ENCODE measurements around the gene GZMB.
A peak's percentile ranks its signal among the peaks of the same experiment; 100 is the strongest.
"Not testable (repeated sequence)": the region's sequence is repeated elsewhere in the genome, so short reads cannot be mapped to it uniquely, and the experiment has no call there.

GZMB gene, protein sequence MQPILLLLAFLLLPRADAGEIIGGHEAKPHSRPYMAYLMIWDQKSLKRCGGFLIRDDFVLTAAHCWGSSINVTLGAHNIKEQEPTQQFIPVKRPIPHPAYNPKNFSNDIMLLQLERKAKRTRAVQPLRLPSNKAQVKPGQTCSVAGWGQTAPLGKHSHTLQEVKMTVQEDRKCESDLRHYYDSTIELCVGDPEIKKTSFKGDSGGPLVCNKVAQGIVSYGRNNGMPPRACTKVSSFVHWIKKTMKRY

DNA sequence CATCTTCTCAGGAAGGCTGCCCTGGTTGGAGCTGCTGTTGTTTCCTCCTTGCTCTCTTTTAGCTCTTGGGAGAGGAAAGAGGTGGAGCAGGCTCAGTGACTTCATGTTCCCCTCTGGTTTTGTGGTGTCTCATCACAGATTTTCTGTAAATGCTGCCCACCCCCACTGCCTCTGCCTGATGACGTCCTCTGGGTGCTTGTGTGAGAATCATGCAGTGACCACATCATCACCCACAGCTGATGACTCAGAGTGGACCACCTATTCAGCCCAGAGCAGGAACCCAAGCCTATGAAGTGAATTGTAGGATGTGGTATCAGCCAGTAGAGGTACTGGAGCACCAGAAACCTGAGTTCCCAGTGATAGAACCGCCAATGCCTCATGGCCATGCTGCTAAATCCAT, at the start of gene GZMB:
GZMB (minus strand) TSS at position 33 of the 400 bp plus-strand sequence; CDS start at position 3, 30 bp downstream.
- FAIRE-seq = no peak
- DNase-seq (ENCODE audit: insufficient read length, low spot score) = no peak

DNA sequence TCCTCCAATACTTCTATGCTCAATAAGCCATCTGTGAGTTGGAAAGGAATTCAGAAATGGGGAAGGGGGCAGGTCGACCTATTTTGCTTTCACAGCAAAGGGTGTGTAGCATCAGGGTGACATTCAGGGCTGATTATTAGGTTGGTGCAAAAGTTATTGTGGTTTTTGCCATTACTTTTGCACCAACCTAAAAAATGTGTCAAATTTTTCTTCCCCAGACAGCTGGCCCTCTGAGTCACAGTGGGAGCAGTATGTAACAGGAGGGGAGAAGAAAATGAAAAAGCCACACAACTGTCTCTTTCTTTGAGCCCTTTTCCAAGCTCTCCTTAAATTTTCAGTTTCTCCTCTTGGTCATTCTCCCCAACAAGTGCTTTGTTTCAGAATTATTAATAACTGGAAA, 47.1 kb upstream of the GZMB start:
- no peak for FAIRE-seq
- DNase-seq (ENCODE audit: insufficient read length, low spot score) = no peak

DNA sequence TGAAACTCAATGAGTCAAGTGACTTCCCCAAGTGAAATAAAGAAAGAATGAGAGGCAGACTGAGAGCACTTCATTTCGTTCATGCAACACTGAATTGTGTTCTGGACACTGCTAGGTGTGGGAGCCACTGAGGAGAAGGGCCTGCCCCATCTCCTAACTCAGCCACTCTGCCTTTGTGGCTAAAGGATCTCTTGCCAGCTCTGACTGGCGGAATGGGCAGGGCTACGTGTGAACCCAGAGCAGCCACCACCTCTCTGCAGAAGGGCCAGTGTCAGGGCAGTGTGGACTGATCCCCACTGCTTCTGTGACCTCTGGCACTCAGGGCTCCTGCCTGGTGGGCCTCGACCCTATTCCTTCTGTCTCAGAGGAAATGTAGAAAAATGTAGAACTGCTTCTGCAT, 46.5 kb upstream of the GZMB start:
- no peak for FAIRE-seq
- no peak for DNase-seq (ENCODE audit: insufficient read length, low spot score)

DNA sequence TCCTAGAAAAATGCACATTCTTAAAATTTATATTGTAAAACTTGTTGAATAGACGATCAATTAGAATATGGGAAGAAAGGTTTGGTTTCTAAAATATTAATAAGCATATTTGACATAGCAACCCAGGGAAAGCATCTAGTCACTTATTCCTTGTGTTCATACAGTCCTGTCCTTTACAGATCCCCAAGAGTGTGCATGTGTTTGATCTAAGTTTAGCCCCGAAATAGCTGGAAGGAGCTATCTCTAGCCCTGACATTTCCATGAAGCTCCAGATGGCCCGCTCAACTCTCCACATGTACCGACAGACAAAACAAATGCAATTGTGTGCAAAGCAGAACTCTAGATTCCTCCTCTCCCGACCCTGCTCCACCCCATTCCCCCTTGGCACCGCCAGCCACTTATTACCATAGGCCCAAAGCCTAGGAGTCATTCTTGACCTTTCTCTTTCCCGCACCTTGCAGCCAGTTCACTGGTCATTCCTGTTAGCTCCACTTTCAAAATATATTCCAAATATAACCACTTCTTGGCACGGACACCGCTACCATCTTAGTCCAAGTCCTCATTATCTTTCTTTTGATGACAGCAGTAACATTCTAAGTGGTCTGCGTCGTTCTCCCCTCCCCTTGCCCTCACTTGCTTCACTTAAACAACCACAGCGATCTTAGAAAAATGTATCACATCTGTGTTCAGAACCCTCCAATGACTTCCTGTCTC, 45.4 kb upstream of the GZMB start:
- DNase-seq (ENCODE audit: insufficient read length, low spot score) (no peak), FAIRE-seq (no peak)

DNA sequence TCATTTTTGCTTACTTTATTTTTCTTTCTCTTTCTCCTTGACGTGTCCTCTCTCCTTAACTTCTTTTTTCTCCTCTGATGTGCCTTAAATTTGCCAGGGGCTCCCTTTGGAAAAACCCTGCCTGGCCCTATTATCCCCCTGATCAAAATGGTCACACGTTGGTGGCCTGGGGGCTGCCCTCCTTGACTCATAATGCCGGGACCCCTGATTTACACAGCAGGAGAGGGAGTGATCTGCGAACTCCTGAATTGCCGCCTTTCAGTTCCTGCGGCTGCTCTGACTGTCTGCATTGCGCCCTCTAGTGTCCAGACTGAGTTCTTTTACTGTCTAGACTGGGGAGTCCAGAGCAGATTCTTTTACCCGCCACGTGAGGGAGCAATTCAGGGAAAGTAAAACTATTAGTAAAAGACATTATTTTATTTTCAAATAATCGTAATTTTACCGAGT, 44.8 kb upstream of the GZMB start:
- no peak for FAIRE-seq
- peak; percentile 60 for DNase-seq (ENCODE audit: insufficient read length, low spot score)

DNA sequence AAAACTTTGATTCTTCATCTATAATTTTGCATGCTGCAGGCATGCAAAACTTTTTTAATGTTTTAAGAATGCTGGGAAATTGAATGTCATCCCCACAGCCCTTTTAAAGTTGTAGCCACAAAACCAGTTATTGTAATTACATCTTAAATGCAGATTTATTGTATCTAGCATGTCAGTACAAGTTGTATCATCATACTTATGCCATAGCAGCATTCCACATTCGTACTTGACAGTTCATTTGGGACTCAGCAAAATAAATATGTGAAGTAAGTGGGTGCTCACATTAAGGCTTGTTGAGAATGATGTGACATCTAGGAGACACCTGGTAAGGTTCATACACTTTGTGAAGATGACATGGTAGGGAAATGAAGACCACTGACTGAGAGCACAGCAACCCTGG, 44.0 kb upstream of the GZMB start:
- FAIRE-seq (no peak), DNase-seq (ENCODE audit: insufficient read length, low spot score) (no peak)

DNA sequence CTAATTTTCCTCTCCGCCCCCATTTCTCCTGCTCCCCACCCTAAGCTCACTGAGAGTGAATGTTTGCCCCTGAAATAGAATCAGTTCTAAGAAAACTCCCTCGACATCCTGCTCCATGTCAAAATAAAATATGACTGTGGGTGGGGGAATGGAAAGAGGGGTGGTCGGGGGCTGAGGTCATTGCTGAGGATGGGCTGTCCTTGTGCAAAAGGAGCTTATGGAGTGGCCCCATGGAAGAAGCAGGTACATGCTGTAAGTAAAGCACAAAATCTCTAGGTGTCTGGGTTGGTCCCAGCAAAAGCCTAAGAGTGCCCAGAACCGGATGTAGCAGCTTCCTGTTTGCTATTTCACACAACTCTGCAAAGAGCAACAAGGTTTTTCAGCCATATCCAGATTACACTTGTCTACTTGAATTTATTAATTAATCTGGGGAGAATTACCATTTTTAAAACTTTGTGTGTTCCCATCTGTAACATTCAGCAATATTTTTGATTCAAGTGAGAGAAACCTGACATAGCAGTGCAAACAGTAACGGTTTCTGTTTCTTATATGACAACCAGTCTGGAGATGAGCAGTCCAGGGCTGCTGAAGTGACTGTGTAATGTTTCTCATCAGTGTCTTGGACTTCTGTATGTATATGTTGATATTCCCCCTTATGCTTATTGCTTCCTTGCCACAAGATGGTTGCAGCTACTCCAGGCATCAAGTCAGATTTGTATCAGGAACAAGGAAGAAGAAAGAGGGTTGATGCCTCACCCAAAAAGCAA, 40.4 kb upstream of the GZMB start:
- no peak for DNase-seq (ENCODE audit: insufficient read length, low spot score)
- no peak for FAIRE-seq

DNA sequence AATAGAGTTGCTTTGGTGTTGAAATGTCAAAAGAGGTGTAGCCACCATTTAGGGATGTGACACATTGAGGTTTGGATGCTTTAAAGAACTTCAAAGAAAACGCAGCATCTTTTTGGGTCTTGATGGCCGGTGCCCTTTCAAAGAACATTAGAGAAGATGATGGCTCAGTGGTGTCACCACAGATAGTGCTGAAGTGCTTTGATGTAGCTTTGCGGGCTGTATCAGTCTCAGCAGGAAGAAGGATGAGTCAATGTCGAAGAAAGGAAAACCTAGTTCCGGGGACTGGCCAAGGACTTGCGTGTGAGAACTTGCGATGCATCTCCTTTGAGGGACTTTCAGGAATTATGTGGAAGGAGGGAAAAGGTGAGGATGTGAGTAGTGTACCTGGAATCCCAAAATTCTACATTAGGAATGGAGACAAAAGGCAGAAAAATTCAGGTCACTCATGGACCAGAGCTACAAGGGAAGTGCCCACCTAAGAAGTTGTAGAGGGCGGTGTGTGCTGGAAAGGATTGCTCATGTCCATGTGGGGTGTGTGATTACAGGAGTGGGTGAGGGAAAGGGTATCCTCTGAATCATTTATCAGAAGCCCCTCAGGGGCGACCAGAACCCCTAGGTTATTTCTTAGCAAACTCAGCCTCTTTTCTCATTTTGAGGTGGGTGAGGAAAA, 39.7 kb upstream of the GZMB start:
- FAIRE-seq = no peak

DNA sequence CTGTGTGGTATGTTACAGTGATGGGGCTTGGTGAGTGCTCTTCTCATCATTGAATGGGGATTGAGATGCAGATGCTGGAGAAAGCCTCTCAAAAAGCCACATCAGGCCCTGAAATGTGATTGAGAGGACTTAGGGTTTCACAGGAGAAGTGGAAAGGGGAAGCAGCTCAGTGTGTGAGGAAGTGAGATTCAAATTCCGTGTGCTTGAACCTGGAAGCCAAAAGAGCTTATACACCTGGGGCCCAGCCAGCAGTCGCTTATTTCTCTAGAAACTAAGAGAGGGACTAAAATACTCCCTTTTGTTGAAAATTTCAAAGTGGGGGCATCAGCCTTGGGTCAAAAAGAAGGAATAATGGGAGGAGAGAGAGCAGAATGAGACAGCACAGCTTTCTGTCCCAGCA, 39.1 kb upstream of the GZMB start:
- FAIRE-seq (no peak), DNase-seq (ENCODE audit: insufficient read length, low spot score) (no peak)

More for the DNA sequence above, 39.7 kb upstream of the GZMB start:
- DNase-seq (ENCODE audit: insufficient read length, low spot score) = no peak

DNA sequence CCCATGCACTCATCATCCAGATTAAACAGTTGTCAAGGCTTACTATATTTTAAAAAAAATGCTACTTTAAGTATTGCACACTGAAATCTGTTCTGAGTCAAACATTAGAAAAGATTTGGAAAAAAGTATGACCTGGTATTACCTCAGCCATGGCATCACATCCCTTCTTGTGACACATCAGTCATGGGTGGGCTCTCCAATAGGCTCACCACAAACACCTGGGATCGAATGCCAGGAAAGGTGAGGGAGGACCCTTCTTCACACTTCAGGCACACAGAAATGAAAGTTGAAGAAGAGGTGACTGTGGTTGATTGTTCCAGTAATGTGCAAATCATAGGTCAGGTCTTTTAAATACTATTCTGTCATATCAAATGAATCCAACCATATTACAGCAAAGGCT, 36.6 kb upstream of the GZMB start:
- FAIRE-seq = no peak
- DNase-seq (ENCODE audit: insufficient read length, low spot score) = no peak

DNA sequence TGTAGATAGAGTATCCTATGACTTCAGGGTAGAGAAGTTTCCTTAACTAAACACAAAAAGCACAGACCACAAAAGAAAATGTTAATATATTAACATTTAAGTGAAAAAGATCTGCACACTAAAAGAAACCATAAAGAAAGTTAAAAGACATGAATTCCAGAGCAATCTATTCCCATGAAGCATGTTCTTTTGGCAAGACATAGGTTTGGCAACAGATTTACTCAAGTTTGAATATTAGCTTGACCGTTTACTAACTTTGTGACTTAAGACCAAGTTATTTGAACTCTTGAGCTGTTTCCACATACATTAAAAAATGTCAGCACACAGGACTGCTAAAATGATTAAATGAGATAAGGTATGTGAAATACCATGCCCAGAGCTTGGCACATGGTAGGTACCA, 35.7 kb upstream of the GZMB start:
- no peak for DNase-seq (ENCODE audit: insufficient read length, low spot score)
- FAIRE-seq = no peak

DNA sequence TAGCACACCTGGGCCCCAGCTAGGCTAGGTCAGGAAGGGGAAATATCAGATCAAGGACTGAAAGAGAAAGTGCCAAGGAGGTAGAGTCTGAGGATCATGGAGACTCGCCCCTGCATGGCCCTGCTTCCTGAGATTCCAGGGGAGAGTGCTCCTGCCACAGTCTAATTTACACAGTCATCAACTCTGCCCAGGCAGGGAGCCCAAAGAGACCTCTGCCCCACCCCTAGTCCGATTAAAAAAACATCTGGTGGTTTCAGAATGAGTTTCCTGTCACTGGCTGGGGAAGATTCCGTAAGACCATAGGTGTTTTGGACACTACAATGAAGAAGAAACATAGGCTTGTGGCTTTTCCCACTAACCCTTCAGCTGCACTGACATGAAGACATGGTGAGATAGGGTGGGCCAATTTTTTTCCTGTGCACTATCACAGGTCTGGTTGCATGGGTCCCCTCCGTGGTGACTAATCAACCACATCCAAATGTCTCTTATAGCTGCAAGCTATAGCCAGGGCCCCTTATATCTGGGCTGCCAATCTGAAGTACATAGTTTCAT, 31.5 kb upstream of the GZMB start:
- no peak for FAIRE-seq
- DNase-seq (ENCODE audit: insufficient read length, low spot score) = no peak

DNA sequence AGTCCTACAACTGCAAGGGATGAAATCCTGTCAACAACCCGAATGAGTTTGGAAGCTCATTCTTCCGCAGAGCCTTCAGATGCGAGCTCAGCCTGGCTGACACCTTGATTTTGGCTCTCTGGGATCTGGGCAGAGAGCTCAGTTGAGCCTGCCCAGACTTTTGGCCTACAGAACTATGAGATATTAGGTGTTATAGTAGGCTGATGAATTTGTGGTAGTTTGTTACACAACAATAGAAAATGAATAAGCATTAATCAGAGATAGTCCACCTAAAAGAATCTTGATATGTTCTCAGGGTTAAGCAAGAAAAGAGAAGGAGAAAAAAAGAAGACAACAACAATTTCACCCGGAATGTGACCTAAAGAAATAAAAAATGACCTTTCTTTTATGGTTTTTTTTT, 30.4 kb upstream of the GZMB start:
- FAIRE-seq = no peak
- DNase-seq (ENCODE audit: insufficient read length, low spot score) = no peak

DNA sequence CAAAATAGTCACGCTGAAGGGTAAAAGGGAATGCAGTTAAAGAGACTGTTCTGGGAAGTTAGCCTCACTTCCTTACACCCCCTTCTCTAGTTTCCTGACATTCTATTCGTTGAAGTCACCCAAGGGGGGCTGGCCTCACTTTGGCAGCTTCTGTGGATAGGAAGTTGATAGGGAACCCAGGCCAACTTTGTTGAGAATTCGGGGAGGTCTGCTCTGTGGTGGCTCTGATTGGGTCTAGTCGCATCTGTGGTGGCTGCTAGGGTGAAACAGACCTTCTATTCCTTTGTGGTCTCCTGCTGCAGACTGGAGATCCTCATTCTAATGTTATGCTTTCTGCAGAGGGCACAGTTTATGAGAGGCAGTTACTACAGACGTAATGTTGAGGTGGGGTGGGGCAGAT, 28.8 kb upstream of the GZMB start:
- DNase-seq (ENCODE audit: insufficient read length, low spot score) (no peak), FAIRE-seq (no peak)

DNA sequence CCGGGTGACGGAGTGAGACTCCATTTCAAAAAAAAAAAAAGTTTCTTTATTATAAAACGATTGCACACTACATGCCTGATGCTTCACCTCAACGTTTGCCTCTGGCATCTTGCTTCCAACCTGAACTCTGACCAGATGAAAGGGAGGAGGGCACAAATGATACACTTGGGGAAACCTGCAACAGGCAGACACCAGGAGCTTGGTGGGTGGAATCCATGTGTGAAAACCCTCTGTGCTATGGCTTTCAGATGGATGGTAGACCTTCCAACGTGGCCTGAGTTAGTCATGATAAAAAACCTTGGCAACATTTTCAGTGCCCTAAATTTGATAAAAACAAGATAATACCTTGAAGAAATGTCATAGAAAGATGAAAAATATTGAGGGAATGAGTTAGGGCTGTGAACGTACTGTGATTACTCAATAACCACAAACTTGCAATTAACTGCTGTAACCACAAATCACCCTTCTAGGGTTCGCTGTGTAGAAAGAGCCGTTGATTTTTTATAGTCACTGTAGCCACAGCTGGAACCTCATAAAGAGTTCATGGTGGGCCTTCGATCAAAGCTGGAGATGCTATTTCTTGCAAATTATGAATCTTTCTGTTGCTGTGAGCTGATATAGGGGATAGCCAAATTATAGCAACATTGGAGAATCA, 26.1 kb upstream of the GZMB start:
- FAIRE-seq (no peak), DNase-seq (ENCODE audit: insufficient read length, low spot score) (no peak)

DNA sequence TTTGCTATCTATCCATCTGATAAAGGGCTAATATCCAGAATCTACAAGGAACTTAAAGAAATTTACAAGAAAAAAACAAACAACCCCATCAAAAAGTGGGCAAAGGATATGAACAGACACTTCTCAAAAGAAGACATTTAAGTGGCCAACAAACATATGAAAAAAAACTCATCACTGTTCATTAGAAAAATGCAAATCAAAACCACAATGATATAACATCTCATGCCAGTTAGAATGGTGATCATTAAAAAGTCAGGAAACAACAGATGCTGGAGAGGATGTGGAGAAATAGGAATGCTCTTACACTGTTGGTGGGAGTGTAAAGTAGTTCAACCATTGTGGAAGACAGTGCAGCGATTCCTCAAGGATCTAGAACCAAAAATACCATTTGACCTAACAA, 14.4 kb upstream of the GZMB start:
- FAIRE-seq; DNase-seq (ENCODE audit: insufficient read length, low spot score): not testable (repeated sequence)

DNA sequence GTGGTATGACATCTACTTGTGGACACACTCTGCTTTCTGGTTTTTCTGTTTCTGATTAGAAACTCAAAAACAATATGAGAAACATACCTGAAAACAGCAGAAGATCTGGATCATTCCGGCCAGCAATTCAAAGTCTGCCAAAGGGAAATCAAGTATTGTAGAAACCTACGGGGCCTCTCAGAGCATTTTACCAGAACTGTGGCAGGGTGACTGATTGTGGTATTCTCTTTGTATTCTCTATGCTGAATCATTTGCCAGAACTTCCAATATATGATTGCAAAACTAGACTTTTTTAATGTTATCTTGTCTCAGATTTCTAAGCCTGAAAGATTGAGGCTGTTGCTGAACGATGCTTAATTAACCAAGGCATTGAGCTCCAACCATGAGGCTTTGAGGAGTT, 5.9 kb upstream of the GZMB start:
- DNase-seq (ENCODE audit: insufficient read length, low spot score) (no peak), FAIRE-seq (no peak)

DNA sequence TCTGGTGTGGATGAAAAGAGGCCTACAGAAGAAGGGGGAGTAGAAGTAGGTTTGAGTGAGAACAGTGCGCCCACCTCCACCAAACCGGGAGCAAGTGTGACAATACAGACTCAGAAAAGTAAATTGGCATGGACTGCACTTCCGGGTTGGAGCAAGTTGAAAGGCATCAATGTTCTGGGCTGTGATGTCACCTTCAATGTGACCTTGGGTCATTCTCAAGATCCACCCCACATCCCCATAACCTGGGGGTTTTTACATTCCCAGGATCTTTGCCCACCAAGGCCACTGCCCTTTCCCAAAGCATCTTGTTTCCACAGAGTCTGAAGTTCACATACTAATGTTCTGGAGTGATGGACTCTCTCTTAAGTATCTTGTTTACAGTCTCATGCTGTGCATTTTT, 5.3 kb upstream of the GZMB start:
- DNase-seq (ENCODE audit: insufficient read length, low spot score) = no peak
- FAIRE-seq = no peak

DNA sequence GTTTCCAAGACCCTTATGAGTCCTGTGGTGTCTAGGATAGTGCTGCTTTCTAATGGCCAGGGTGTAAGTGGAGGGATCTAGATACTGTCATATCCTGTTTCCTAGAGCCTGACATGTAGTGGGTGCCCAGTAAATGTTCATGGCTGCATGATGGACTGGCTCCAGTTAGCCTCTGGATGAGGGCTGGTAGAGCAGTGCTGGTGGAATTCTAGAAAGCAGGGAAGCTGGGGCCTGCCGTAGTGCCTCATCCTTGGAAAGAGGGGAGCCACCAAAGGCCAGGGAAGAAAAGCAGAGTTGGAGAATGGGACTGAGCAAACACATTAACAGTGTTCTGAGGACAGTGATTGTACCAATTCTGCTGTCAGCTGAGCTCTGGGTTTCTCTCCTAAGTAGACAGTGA, 637 bp downstream of the GZMB start:
- FAIRE-seq (no peak), DNase-seq (ENCODE audit: insufficient read length, low spot score) (no peak)

DNA sequence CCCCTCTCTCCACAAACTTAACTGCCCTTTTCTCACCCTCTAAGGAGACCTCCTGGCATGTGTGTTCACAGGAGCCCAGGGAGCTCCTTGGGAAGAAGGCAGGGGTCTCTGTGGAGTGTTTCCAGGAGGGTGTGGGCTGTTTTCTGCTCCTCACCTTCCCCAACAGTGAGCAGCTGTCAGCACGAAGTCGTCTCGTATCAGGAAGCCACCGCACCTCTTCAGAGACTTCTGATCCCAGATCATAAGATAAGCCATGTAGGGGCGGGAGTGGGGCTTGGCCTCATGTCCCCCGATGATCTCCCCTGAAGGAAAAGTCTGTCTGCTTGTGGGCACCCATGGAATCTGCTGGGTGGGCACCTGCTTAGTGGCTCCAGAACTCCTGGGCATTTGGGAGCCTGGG, 1.2 kb downstream of the GZMB start:
- no peak for FAIRE-seq
- no peak for DNase-seq (ENCODE audit: insufficient read length, low spot score)

Data from HTR-8/SVneo (cell line).